Peyer's patch (tissue), 4 donors: ENCODE measurements around the gene ST7.

ENCODE experiments used
- POLR2A ChIP-seq, 2 donors: fragments of 450-650 bp; IDR thresholded peaks; one replicate each; pipeline ENCODE4 v1.5.1; 2017; ENCODE audit warnings: antibody characterized with exemption in 2 of 2, mild to moderate bottlenecking in 2 of 2, moderate library complexity in 2 of 2
- TF ChIP-seq, protein P1 (sequence below), 6 experiments: fragments of 450-650 bp in 4 of 6; fragments of 200-600 bp in 2 of 6; sonication (generic) in 1 of 6; IDR thresholded peaks; one replicate each; pipeline ENCODE4 v1.5.1; 2017 to 2019; ENCODE audit warnings: antibody characterized with exemption in 6 of 6, mild to moderate bottlenecking in 3 of 6, moderate library complexity in 1 of 6

DNA sequence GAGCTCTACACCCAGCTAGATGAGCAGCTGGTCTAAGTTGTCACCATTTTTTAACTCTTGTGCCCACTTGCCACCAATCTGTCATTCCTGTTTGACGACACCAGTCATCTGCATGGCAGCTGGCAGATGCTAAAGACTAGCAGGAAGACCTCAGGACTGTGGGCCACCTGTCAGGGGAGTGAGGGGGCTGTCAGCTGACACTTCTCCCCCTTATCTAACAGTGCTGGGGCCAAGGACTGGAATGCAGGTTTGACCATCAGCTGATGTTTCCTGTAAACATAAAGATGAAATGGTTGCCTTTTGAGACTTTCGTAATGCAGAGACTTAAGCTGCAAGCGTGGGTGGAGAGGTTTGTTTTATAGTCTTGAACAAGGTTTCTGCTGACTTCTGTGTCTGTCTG, 276.0 kb downstream of the ST7 start:
- TF ChIP-seq, protein P1, sequence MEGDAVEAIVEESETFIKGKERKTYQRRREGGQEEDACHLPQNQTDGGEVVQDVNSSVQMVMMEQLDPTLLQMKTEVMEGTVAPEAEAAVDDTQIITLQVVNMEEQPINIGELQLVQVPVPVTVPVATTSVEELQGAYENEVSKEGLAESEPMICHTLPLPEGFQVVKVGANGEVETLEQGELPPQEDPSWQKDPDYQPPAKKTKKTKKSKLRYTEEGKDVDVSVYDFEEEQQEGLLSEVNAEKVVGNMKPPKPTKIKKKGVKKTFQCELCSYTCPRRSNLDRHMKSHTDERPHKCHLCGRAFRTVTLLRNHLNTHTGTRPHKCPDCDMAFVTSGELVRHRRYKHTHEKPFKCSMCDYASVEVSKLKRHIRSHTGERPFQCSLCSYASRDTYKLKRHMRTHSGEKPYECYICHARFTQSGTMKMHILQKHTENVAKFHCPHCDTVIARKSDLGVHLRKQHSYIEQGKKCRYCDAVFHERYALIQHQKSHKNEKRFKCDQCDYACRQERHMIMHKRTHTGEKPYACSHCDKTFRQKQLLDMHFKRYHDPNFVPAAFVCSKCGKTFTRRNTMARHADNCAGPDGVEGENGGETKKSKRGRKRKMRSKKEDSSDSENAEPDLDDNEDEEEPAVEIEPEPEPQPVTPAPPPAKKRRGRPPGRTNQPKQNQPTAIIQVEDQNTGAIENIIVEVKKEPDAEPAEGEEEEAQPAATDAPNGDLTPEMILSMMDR (IDR thresholded peaks at IDR 0.05): no peak
- TF ChIP-seq POLR2A (IDR thresholded peaks at IDR 0.05): no peak
